T-helper 1 cell treated with Interleukin-12 subunit alpha and Interleukin-12 subunit beta and Interleukin-4 antibody, amounts not matched to agents 30 ng/mL and 1 ng/mL, for 36 hours (primary cell): Measurements from ENCODE around the gene AGXT2. TPM values are rescaled to one million over a fixed set of nuclear protein-coding genes. Genes with fewer than 3 reads are reported as not detected.

Source experiments
- intact Hi-C: fragments of 100-400 bp; cut with micrococcal nuclease; formaldehyde crosslinking; loops from one replicate; pipeline ENCODE4 v1.15.1; 2024
- total RNA-seq: library from RNA; stranded (reverse); gene quantifications from 2 replicates; pipeline ENCODE4 v1.2.3, GENCODE V29; 2022

The AGXT2 gene
- total RNA-seq, 1 donor from 2014 or later, result not detected

- intact Hi-C loops, result no loop called here
Observed at GRCh38 chr5:34970552-34970951, 77.2 kb downstream of the AGXT2 start.

GRCh38 chr5:34968258-34968657 is 79.5 kb downstream of the AGXT2 start:
- intact Hi-C loops, result no loop called here

GRCh38 chr5:34967540-34967939 is 80.2 kb downstream of the AGXT2 start:
- intact Hi-C loops, result no loop called here

- intact Hi-C loops, result loop anchor here (2.0 kb wide), 2 partner anchors 45 to 967 kb away; partner anchors contain the start of genes BRIX1 and RAD1
Observed at GRCh38 chr5:34959323-34959722, 88.4 kb downstream of the AGXT2 start.

GRCh38 chr5:34957857-34958690 is 89.7 kb downstream of the AGXT2 start:
- intact Hi-C loops, result loop anchor here (1.0 to 2.0 kb wide), 3 partner anchors 43 to 969 kb away; partner anchors contain the start of genes BRIX1 and RAD1

- intact Hi-C loops, result no loop called here
Observed at GRCh38 chr5:34957321-34957720, 90.4 kb downstream of the AGXT2 start.

Other genes with a start within 250 kb of the AGXT2 start
- 0.81 TPM in 1 of 2 replicates, not detected in the other for gene TTC23L, start 208.8 kb downstream of the AGXT2 start, total RNA-seq
- 27.9 and 32.9 TPM in 2 replicates for gene RAD1, start 132.4 kb downstream of the AGXT2 start, total RNA-seq
- gene BRIX1, start 132.2 kb downstream of the AGXT2 start, total RNA-seq, result 44.9 and 50.4 TPM in 2 replicates
- gene DNAJC21, start 118.4 kb downstream of the AGXT2 start, total RNA-seq, result 49.0 and 51.9 TPM in 2 replicates
- gene PRLR, start 182.5 kb upstream of the AGXT2 start, total RNA-seq, result not detected in 2 replicates